ENCODE measurements around the gene TMEM254. TPM values are rescaled to one million over a fixed set of nuclear protein-coding genes. Genes with fewer than 3 reads are reported as not detected.

TMEM254 gene
- total and polyA plus RNA-seq, 9 donors = 9.3 to 55.7 (median 12.0) TPM

DNA sequence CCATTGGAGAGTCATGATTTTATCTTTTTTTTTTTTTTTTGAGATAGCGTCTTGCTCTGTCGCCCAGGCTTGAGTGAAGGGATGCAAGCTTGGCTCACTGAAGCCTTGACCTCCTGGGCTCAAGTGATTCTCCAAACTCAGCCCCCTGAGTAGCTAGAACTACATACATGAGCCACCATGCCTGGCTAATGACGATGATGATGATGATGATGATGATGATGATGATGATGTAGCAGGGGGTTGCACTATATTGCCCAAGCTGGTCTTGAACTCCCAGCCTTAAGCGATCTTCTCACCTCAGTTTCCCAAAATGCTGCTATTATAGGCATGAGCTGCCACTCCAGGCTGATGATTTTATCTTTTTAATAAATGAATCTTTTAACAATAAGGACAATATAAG, 40.2 kb downstream of the TMEM254 start:
- no peak overlapping the region for H3K27ac ChIP-seq
- no peaks in the 10 kb centered on the region for H3K4me1 ChIP-seq (ENCODE audit: insufficient read depth)
- no peak overlapping the region for H3K4me3 ChIP-seq
- no peaks in the 10 kb centered on the region for H3K36me3 ChIP-seq
- 74 to 86% (median 84%) methylated on average over 4 of the region's 4 CpGs for WGBS, 3 donors
- no peak for DNase-seq
- intact Hi-C loops (cut with DNase I) = no loop called here
- H3K9me3 ChIP-seq = no peaks in the 10 kb centered on the region
- TF ChIP-seq POLR2A (IDR thresholded peaks at IDR 0.05) = no peak
- TF ChIP-seq, protein P1, sequence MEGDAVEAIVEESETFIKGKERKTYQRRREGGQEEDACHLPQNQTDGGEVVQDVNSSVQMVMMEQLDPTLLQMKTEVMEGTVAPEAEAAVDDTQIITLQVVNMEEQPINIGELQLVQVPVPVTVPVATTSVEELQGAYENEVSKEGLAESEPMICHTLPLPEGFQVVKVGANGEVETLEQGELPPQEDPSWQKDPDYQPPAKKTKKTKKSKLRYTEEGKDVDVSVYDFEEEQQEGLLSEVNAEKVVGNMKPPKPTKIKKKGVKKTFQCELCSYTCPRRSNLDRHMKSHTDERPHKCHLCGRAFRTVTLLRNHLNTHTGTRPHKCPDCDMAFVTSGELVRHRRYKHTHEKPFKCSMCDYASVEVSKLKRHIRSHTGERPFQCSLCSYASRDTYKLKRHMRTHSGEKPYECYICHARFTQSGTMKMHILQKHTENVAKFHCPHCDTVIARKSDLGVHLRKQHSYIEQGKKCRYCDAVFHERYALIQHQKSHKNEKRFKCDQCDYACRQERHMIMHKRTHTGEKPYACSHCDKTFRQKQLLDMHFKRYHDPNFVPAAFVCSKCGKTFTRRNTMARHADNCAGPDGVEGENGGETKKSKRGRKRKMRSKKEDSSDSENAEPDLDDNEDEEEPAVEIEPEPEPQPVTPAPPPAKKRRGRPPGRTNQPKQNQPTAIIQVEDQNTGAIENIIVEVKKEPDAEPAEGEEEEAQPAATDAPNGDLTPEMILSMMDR (IDR thresholded peaks at IDR 0.05) = no peak
- no peak for TF ChIP-seq EP300 (IDR thresholded peaks at IDR 0.05)
- H3K27me3 ChIP-seq = no peaks in the 10 kb centered on the region

DNA sequence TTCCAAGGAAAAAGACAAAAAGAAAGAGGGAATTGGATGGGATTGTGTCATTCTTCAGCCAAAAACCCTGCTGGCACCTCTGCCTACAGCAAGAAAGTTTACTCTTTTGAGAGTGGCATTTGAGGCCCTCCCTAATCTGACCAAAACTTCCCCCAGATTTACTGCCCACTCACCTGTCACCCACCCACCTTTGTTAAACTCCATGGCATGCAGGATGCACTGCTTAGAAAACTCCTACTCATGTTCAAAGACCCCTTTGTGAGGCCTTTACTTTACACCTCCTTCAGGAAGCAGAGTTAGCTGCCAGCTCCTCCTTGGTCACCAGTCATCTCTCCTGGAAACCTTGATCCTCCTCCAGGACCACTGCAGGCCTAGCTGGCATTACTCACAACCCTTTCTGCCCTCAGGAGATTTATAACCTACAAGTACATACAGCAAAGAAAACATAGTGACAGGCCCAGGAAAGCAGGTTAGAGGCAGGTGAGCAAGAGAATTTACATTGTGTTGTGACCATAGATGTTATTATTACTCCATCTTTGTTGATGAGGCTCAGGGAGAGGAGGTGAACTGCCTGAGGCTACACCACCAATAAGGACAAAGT, 43.7 kb downstream of the TMEM254 start:
- Histone ChIP-seq H3K4me3 (no peak overlapping the region), H3K27me3 (no peaks in the 10 kb centered on the region), H3K9me3 (no peaks in the 10 kb centered on the region), H3K4me1 (ENCODE audit: insufficient read depth) (no peaks in the 10 kb centered on the region), H3K27ac (no peak overlapping the region), H3K36me3 (no peaks in the 10 kb centered on the region)
- intact Hi-C loops (cut with DNase I) = no loop called here
- no peak for DNase-seq
- TF ChIP-seq POLR2A (IDR thresholded peaks at IDR 0.05) = no peak
- TF ChIP-seq, protein P1 (IDR thresholded peaks at IDR 0.05) = no peak
- TF ChIP-seq EP300 (IDR thresholded peaks at IDR 0.05) = no peak

DNA sequence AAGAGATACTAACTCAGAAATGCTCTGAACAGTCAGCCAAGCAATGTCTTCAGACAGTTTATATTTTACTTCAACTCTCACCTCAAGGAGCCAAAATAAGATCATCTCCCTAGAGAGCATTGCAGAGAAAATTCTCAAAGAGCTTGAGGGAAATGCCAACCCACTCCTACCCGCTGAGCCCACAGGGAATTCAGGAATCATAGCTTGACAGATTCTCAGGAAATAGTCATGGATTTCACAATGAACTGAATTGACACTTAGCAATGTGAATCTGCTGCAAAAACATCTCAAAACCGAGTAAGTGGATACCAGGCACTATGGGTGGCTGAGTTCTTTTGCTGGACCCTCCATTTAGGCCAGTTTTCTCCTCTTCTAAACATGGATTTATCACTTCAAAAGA, 44.3 kb downstream of the TMEM254 start:
- Histone ChIP-seq H3K27ac (no peak overlapping the region), H3K36me3 (no peaks in the 10 kb centered on the region), H3K27me3 (no peaks in the 10 kb centered on the region), H3K4me1 (ENCODE audit: insufficient read depth) (no peaks in the 10 kb centered on the region), H3K4me3 (no peak overlapping the region), H3K9me3 (no peaks in the 10 kb centered on the region)
- 67 to 79% (median 67%) methylated on average over 2 of the region's 2 CpGs for WGBS, 3 donors
- TF ChIP-seq EP300 (IDR thresholded peaks at IDR 0.05) (no peak), POLR2A (IDR thresholded peaks at IDR 0.05) (no peak)
- TF ChIP-seq, protein P1 (IDR thresholded peaks at IDR 0.05) = no peak
- intact Hi-C loops (cut with DNase I) = no loop called here
- no peak for DNase-seq

- no peak for TF ChIP-seq EP300 (IDR thresholded peaks at IDR 0.05)
- TF ChIP-seq, protein P1 (IDR thresholded peaks at IDR 0.05) = no peak
- TF ChIP-seq POLR2A (IDR thresholded peaks at IDR 0.05) = no peak
- Histone ChIP-seq H3K36me3 (no peaks in the 10 kb centered on the region), H3K27ac (no peak overlapping the region), H3K4me3 (no peak overlapping the region), H3K4me1 (ENCODE audit: insufficient read depth) (no peaks in the 10 kb centered on the region), H3K27me3 (no peaks in the 10 kb centered on the region), H3K9me3 (no peaks in the 10 kb centered on the region)
- no peak for DNase-seq
- intact Hi-C loops (cut with DNase I) = no loop called here
- WGBS, 3 donors = 45 to 69% (median 51%) methylated on average over 4 of the region's 4 CpGs
Observed at GRCh38 chr10:80126876-80127275, 48.4 kb downstream of the TMEM254 start.
